GM19397 (cell line): ENCODE results near the gene SERINC5.
"Not testable (repeated sequence)": the region's sequence is repeated elsewhere in the genome, so short reads cannot be mapped to it uniquely, and the experiment has no call there.

Experiments
- ATAC-seq: cut with Tn5 transposase; IDR thresholded peaks from one replicate; pipeline ENCODE4 v1.9.1; 2021; ENCODE audit warnings: mild to moderate bottlenecking, moderate library complexity; ENCODE audit not compliant: unreplicated experiment

The SERINC5 gene

DNA sequence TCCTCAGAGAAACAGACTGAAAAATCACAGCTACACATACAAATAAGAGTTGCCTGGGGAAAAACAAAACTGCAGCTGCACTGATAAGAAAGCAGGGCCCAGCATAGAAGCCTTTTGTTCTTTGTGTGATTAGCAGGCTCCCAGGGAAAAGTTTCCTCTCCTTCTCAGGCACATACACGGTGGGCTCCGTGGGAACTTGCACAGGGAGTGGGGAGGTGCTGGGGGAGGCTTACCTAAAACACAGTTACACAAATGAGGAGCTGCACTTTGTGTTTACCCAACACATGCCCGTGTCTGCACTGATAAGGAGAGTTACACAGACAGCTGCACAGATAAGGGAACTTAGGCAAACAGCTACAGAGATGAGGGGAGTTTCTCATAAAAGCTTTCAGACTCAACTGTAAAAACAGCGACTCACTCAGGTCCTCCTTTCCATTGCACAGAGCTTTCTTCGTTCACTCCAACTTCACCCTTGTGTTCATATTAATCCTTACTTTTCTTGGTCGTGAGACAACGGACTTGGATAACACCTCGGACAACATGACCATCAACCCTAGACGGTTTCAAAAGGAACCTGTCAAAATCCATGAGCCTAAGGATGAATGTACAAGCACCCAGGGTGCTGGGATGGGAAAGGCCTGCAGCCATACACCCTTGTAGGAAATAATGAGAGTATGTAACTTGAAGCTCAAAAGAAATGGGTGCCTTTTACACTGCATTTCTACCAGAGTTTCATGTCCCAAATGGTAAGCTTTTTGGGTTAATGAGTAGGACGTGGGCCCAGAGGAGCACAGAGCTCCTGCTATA, 50.8 kb downstream of the SERINC5 start:
- no peak for ATAC-seq

DNA sequence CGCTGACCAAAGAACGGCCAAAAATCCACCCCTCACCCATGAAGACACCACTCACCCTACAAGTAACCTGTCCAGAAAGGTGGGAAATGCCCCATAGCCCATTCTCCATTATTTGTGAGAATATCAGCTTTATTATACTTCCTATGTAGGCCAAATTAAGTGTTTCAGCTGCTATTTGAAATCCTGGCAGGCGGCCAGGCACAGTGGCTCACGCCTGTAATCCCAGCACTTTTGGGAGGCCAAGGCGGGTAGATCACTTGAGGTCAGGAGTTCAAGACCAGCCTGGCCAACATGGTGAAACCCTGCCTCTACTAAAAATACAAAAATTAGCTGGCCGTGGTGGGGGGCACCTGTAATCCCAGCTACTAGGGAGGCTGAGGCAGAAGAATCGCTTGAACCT, 54.1 kb downstream of the SERINC5 start:
- ATAC-seq = not testable (repeated sequence)

DNA sequence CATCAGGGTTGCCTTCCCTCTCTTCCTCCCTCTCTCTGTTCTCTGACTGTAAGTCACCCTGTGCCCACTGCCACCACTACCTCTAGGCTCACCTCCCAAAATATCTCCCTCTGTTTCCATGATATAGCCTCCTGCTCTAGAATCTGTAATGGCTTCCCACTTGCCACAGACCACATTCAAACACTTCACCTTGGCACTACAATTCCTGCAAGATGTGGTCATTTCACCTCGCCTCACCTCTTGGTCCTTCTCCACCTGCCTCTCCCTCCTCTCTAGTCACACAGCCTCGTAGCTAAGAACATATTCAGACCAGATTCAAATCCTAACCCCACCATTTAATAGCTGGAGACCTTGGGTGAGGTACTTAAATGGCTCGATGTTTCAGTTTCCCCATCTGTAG, 56.9 kb downstream of the SERINC5 start:
- no peak for ATAC-seq

DNA sequence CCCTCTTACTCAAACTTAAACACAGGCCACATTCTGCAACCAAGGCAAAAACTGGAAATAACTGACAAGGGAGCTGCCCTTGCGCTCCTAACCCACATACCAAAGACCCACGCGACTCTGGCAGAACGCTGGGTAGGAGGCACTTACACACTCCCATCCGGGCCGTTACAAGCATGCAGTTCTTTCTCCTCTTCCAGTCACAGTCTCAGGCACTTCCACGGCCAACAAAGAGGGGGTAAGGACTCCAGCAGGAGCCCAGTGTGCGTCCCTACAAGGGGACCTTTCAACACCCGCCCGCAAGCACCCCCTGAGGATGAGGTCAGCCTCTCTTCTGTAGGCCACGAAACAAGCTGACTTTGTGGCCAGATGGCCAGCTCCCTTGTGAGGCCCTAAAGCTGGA, 57.4 kb downstream of the SERINC5 start:
- no peak for ATAC-seq

DNA sequence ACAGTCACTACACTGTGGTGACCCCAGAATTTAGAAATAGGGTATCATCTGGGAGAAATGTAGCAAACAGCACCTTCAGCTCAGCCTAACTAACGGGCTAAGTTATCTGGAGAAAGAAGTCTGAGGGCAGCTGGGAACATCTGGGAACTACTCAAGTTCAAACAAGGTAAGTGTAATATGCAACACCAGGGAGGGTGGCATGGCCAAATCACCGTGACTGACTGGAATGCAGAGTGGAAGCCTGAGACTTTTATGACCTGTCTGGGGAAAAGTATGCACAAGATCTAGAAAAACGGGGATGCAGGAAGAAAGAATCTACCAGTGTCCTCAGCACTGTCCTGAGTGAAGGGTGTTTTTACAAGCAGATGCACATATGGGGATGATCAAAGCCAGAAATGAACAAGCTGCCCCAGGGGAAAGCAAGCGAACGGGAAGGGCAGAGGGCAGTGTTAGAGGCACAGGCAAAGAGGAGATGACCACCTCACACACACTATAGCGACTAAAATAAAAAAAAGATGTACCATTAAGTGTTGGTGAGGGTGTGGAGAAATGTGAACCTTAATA, 59.9 kb downstream of the SERINC5 start:
- no peak for ATAC-seq

DNA sequence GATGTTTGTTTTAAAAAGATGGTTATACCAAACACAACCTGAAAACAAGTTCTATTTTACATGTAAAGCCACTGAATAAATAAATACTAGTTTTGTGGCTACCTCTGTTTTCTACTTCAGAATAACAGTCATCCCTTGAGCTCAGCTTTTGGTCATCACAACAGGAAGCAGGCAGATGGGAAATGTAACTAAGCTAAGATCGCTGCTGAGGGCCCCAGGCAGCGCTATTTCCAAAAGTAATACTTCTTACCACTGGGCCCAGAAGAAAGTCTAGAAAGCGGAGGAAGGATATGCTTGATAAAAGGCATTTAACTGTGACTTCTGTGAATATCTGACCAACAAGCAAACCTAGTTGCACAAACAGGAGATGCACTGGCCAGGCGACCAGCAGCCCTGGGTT, 61.4 kb downstream of the SERINC5 start:
- no peak for ATAC-seq

DNA sequence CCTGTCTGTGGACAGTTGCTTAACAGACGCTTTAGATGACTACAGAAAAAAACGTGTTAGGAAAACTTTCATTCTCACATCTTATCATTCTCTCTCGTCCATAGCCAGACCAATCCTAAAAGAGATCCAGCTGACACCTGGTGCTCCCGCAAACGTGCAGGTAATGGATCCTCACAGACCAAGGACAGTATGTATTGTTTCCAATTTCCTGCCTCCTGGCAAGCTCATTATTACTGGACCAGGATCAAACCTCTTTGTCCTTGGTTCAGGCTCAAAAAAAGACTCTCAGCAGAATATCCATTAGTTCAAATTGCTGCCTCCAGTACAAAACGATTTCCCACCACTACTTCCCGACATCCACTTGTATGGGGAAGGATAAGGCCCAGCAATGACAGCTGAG, 62.4 kb downstream of the SERINC5 start:
- no peak for ATAC-seq

DNA sequence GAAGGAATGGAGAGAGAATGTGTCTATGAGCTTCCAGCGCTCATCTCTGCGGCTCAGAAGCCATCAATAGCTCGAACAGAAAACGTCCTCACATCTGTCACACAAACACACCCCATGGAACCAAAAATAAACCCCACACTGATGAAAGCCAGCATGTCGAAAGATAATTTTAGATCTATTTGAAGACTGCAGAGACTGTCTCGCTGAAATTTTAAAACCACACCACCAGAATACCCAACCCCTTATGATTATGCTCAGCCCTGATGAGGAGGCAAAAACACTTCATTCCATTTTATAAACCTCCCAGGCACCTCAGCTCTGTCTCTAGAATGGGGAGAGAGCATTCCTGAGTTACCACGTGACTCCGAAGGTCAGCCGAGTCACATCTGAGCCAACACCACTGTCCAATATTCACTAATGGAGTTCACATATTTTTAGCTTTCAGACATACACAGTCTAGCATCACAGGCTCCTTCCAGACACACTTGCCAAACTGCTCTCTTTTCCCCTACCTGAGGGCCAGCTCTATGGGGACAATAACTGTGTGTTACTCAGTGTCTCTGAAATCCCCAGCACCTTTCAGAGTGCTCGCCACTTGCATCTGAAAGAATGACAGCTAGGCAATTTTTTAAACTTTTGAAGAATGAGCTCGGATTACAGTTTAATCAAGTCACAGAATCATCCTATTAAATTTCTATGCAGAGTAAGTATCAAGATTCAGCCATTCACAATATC, 63.2 kb downstream of the SERINC5 start:
- no peak for ATAC-seq

DNA sequence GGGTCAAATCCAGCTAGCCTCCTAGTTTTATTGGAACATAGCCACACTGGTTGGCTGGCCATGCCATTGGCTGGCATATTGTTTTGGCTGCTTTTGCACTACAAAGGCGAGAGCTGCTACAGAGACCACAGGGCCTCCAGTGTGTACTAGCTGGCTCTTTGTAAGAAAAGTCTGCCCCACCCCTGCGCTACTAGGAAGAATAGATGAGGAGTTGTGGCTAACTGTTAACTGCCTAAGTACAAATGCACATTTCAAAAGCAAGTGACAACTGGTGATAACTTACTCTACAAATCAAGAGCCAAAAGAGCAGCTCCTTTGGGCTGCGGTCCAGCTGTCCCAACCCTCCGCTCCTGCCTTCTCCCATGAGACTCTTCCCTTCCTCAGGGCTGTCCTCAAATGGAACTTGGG, 63.9 kb downstream of the SERINC5 start:
- no peak for ATAC-seq

DNA sequence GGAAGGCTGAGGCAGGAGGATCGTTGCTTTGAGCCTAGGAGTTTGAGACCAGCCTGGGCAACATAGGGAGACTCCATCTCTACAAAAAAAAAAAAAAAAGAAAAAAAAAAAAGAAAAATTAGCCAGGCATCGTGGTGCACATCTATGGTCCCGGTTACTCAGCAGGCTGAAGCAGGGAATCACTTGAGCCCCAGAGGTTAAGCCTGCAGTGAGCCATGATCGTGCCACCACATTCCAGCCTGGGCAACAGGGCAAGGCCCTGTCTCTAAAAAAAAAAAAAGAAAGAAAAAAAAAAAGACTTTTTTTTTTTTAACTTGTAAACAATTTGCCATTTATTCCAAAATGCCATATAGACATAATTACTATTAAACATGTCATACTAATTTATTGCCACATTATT, 64.5 kb downstream of the SERINC5 start:
- no peak for ATAC-seq

DNA sequence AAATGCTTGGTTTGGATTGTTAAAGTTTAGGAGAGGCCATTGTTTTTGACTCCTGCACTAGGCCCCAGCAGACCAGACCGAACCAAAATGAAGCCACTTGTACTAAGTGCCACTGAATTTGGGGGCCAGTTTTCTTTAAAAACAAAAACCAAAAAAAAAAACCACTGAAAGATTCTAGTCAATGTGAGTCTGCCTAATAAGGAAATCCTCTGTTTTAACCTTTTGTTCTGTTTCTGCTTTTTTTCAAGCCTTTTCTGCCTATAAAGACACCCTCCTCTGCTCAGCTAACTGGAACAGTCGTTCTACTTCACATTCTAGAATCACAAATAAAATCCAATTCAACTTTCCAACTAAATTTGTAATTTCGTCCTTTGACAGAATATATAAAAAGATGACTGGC, 64.9 kb downstream of the SERINC5 start:
- ATAC-seq = no peak

DNA sequence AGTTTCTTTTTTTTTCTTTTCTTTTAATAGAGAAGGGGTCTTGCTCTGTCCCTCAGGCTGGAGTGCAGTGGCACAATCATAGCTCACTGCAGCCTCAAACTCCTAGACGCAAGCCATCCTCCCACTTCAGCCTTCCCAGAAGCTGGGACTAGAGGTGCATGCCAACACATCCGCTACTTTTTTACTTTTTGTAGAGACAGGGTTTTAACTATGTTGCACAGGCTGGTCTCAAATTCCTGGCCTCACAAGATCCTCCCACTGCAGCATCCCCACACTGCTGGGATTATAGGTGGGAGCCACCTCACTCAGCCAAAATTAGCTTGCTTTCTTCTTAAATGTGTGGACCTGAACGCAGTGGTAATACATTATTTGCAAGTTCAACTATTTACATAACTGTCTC, 66.1 kb downstream of the SERINC5 start:
- ATAC-seq = no peak

DNA sequence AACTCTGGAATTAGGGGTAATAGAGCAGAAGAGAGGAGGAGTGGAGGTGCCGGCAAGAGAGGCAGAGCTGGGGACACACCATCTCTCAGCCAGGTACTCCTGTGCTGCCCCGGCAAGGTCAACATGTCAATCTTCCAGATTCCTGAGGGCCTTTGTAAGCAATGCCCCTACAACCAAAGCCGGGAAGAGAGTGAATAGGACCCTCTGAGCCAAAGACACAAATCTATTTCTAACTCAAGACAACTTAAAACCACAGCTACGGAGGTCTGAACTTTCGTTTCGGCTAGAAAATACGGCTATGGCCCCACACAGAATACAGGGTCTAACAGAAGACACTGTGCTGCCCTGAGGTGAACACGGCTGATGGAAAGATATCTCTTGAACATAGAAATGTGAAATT, 66.6 kb downstream of the SERINC5 start:
- no peak for ATAC-seq

DNA sequence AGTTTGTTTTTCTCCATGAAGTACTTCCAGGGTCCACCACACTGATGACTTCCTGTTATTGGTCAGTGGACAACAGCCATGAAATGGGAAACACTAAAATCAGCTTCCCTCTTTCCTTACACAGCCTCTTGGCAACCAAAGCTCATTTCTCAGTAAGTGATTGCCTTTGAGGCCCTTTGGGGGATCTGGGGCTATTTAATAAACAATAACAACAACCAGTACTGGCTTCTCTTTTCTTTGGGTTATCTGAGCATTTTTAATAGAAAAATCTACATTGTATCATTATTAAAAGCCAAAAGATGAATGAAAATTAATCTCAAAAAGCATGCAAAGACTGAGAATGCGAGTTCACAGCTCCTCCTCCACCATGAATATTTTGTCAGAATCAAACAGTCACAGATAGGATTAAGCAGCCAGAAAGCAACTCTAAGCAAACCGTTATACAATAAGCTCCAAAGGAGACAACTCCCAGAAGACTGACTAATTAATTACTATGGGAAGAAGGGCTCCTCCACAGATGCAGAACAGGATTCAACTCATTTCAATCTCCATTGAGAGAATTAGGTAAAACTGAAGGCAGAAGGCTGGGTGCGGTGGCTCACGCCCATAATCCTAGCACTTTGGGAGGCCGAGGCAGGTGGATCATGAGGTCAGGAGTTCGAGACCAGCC, 68.3 kb downstream of the SERINC5 start:
- ATAC-seq = no peak

DNA sequence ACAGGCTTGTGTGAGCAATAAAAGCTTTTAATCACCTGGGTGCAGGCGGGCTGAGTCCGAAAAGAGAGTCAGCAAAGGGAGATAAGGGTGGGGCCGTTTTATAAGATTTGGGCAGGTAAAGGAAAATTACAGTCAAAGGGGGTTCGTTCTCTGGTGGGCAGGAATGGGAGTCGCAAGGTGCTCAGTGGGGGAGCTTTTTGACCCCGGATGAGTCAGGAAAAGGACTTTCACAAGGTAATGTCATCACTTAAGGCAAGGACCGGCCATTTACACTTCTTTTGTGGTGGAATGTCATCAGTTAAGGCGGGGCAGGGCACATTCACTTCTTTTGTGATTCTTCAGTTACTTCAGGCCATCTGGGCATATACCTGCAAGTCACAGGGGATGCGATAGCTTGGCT, 70.3 kb downstream of the SERINC5 start:
- ATAC-seq = not testable (repeated sequence)

DNA sequence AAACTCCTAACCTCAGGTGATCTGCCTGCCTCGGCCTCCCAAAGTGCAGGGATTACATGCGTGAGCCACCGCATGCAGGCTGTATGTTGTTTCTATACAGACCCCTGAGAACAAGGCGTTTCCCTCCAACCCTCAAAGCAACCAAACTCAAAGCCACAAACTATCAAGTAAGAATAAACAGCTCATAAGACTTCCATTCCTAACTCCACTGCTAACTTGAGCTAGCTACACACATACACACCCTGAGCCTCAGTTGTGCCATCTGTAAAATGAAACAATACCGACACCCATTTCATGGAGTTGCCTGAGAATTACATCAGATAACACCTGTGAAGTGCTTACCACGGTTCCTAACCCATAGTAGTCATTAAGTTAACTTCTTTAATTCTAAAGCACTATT, 70.8 kb downstream of the SERINC5 start:
- no peak for ATAC-seq

DNA sequence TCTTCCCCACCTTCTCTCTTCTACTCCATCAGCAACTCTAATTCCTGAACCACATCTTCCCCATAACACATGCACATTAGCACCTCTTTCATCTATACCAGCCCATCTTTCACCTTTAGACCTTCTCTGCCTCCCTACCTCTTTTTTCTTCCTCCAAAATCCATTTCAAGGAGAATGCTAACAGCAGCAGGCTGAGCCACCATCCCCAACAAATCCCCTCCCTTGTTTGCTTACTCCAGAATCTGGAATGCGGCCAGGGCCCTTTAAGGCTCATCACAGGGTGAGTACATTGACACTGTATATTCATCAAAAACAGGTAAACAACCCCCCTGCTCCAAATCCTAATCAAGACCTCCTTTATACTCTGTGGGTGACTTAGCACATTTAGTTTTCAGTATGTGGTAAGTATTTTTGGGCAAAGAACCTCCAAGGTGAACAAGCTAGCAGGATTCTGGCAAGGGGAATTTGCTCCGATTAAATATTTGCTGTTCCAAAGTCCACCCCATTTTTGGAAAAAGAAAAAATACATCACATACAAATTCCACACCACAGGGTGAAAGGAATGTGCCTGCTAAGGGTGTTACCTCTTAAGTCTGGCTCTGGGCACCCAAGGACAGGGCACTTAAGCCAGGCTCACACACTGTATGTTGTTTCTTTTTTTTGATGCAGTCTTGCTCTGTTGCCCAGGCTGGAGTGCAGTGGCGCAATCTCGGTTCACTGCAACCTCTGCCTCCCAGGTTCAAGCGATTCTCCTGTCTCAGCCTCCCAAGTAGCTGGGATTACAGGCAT, 71.4 kb downstream of the SERINC5 start:
- no peak for ATAC-seq

DNA sequence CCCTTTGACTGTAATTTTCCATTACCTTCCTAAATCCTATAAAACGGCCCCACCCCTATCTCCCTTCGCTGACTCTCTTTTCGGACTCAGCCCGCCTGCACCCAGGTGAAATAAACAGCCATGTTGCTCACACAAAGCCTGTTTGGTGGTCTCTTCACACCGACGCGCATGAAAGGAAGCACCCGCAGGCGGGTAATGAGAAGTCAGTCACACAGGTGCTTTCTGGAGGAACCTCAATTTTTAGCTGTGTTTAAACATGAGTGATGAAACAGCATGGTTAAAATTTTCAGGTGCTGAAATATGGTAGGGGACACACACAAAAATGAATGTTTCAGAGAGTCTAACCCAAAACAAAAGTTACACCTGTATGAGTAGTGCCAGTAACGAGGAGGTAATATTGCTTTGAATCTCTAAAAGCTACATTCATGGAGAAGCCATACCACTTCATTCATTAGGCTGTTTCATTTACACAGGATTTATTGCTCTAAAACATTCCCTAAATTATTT, 72.1 kb downstream of the SERINC5 start:
- ATAC-seq = not testable (repeated sequence)

DNA sequence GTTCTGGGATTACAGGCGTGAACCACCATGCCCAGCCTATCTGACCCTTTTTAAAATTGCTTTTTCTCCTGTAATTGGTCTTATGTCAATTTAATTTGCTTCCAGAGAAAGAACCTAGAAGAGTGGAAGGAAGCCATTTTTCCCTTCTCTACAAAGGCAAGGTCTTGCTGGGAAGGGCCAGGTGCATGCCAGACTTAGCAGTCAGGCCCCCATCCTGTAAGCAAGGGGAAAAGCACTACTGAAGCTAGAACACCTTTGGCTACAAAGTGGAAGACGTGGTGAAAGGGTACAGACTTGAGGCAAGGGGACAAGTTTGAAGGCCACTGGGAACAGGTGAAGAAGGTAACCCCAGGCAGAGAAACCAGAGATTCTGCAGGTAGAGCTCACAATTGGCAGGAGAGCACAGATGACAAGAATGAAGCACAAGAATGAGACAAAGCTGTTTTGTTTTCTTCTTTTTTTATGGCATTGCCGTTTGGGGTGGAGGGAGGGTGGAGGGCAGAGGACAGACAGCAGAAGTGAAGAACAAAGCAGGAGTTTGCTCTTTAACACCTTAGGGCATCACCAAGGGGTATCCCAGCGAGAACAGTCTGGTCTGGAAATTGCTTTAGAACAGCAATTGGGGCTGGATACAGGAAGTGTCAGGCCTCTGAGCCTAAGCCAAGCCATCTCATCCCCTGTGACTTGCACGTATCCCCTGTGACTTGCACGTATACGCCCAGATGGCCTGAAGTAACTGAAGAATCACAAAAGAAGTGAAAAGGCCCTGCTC, 72.9 kb downstream of the SERINC5 start:
- ATAC-seq = no peak
